SK-N-SH treated with all-trans-retinoic acid at 6 μM for 48 hours (cell line): ENCODE results near the gene MAPKAPK2.

Source experiments
- ATAC-seq: fragments of 200-7000 bp; cut with Tn5 transposase; 3 replicates; pipeline ENCODE4 v1.9.1; 2020; ENCODE audit warnings: mild to moderate bottlenecking, moderate library complexity
- ARNTL ChIP-seq: fragments of 450-650 bp; formaldehyde crosslinking; IDR thresholded peaks from 2 replicates; pipeline ENCODE4 v1.5.0; 2020; ENCODE audit warnings: low read depth, mild to moderate bottlenecking, moderate library complexity, borderline replicate concordance
- BACH2 ChIP-seq: fragments of 250-450 bp; sonication (Bioruptor Pico); IDR thresholded peaks from 2 replicates; pipeline ENCODE4 v1.9.0; 2021; ENCODE audit warnings: mild to moderate bottlenecking, borderline replicate concordance
- CSDC2 ChIP-seq: fragments of 250-450 bp; sonication (Bioruptor Pico); IDR thresholded peaks from 2 replicates; pipeline ENCODE4 v1.5.0; 2020; ENCODE audit warnings: mild to moderate bottlenecking, moderate library complexity
- CSRNP3 ChIP-seq: fragments of 250-450 bp; sonication (Bioruptor Pico); IDR thresholded peaks from 2 replicates; pipeline ENCODE4 v1.5.1; 2021; ENCODE audit warnings: mild to moderate bottlenecking, moderate library complexity
- ESRRG ChIP-seq: fragments of 250-450 bp; sonication (Bioruptor Pico); IDR thresholded peaks from 2 replicates; pipeline ENCODE4 v1.6.1; 2021; ENCODE audit warnings: mild to moderate bottlenecking
- ISL1 ChIP-seq: fragments of 250-450 bp; sonication (Bioruptor Pico); IDR thresholded peaks from 2 replicates; pipeline ENCODE4 v2.1.2; 2022; ENCODE audit warnings: mild to moderate bottlenecking, moderate library complexity
- OSR1 ChIP-seq: fragments of 250-450 bp; sonication (Bioruptor Pico); IDR thresholded peaks from 2 replicates; pipeline ENCODE4 v1.8.0; 2022; ENCODE audit warnings: moderate library complexity, mild to moderate bottlenecking, inconsistent platforms
- PATZ1 ChIP-seq: fragments of 250-450 bp; sonication (Bioruptor Pico); IDR thresholded peaks from 2 replicates; pipeline ENCODE4 v1.8.0; 2020; ENCODE audit warnings: mild to moderate bottlenecking, moderate library complexity, borderline replicate concordance
- POU6F1 ChIP-seq: fragments of 250-450 bp; sonication (Bioruptor Pico); IDR thresholded peaks from 2 replicates; pipeline ENCODE4 v1.8.0; 2021; ENCODE audit warnings: low read depth, mild to moderate bottlenecking, moderate library complexity, borderline replicate concordance
- PPARA ChIP-seq: fragments of 250-450 bp; sonication (Bioruptor Pico); IDR thresholded peaks from 2 replicates; pipeline ENCODE4 v1.5.0; 2020; ENCODE audit warnings: mild to moderate bottlenecking, borderline replicate concordance
- RARB ChIP-seq: fragments of 250-450 bp; sonication (Bioruptor Pico); IDR thresholded peaks from 2 replicates; pipeline ENCODE4 v1.8.0; 2021; ENCODE audit warnings: mild to moderate bottlenecking, moderate library complexity
- SNAI2 ChIP-seq: fragments of 250-450 bp; sonication (Bioruptor Pico); IDR thresholded peaks from 2 replicates; pipeline ENCODE4 v1.5.0; 2020; ENCODE audit warnings: mild to moderate bottlenecking, moderate library complexity
- TCF4 ChIP-seq: fragments of 250-450 bp; sonication (Bioruptor Pico); IDR thresholded peaks from 2 replicates; pipeline ENCODE4 v1.8.0; 2021; ENCODE audit warnings: mild to moderate bottlenecking, moderate library complexity, borderline replicate concordance
- TOX ChIP-seq: fragments of 250-450 bp; sonication (Bioruptor Pico); IDR thresholded peaks from 2 replicates; pipeline ENCODE4 v1.8.0; 2021; ENCODE audit warnings: mild to moderate bottlenecking, moderate library complexity, borderline replicate concordance
- TSHZ2 ChIP-seq: fragments of 250-450 bp; sonication (Bioruptor Pico); IDR thresholded peaks from 2 replicates; pipeline ENCODE4 v1.5.0; 2020; ENCODE audit warnings: mild to moderate bottlenecking, moderate library complexity
- ZC3H10 ChIP-seq: fragments of 250-450 bp; sonication (Bioruptor Pico); IDR thresholded peaks from 2 replicates; pipeline ENCODE4 v1.5.1; 2021; ENCODE audit warnings: mild to moderate bottlenecking, moderate library complexity
- ZFP30 ChIP-seq: fragments of 450-650 bp; formaldehyde crosslinking; IDR thresholded peaks from 2 replicates; pipeline ENCODE4 v1.5.0; 2022; ENCODE audit warnings: mild to moderate bottlenecking, moderate library complexity
- ZNF565 ChIP-seq: fragments of 450-650 bp; formaldehyde crosslinking; conservative IDR thresholded peaks from 2 replicates; pipeline ENCODE4 v1.5.0; 2020; ENCODE audit warnings: low read depth, mild to moderate bottlenecking, moderate library complexity
- ZNF70 ChIP-seq: fragments of 450-650 bp; formaldehyde crosslinking; IDR thresholded peaks from 2 replicates; pipeline ENCODE4 v1.5.0; 2020; ENCODE audit warnings: mild to moderate bottlenecking, moderate library complexity
- ZNF8 ChIP-seq: fragments of 450-650 bp; formaldehyde crosslinking; IDR thresholded peaks from 2 replicates; pipeline ENCODE4 v1.5.0; 2020; ENCODE audit warnings: mild to moderate bottlenecking, moderate library complexity

MAPKAPK2 gene

GRCh38 chr1:206660136-206660535 lies 24.6 kb upstream of the MAPKAPK2 start:
- TF ChIP-seq TSHZ2 (CRISPR knock-in tag) (no peak), ESRRG (CRISPR knock-in tag) (no peak), CSRNP3 (CRISPR knock-in tag) (no peak), ARNTL (no peak), ZNF565 (CRISPR knock-in tag) (no peak), CSDC2 (CRISPR knock-in tag) (no peak), PATZ1 (CRISPR knock-in tag) (no peak), OSR1 (CRISPR knock-in tag) (no peak), ISL1 (CRISPR knock-in tag) (no peak), PPARA (CRISPR knock-in tag) (no peak), RARB (CRISPR knock-in tag) (no peak), ZNF8 (no peak)
- TF ChIP-seq, all 23 proteins: peak for 0
- no peak for ATAC-seq

GRCh38 chr1:206661161-206661820 lies 23.4 kb upstream of the MAPKAPK2 start:
- TF ChIP-seq PPARA (CRISPR knock-in tag) (no peak), ZFP30 (no peak), ARNTL (no peak), BACH2 (no peak), TCF4 (CRISPR knock-in tag) (no peak), ZNF70 (CRISPR knock-in tag) (no peak), ZNF8 (no peak), TOX (CRISPR knock-in tag) (no peak), TSHZ2 (CRISPR knock-in tag) (no peak), OSR1 (CRISPR knock-in tag) (no peak)
- TF ChIP-seq, all 23 proteins: peak for 0
- ATAC-seq = no peak

- ATAC-seq = no peak
- TF ChIP-seq ZNF565 (CRISPR knock-in tag) = no peak
- TF ChIP-seq ZC3H10 (CRISPR knock-in tag) = no peak
- TF ChIP-seq ESRRG (CRISPR knock-in tag) = no peak
- no peak for TF ChIP-seq ZFP30
- no peak for TF ChIP-seq POU6F1
- TF ChIP-seq SNAI2 (CRISPR knock-in tag) = no peak
- no peak for TF ChIP-seq TSHZ2 (CRISPR knock-in tag)
- TF ChIP-seq PPARA (CRISPR knock-in tag) = no peak
- no peak for TF ChIP-seq PATZ1 (CRISPR knock-in tag)
- TF ChIP-seq TOX (CRISPR knock-in tag) = no peak
- TF ChIP-seq ARNTL = no peak
Measured at GRCh38 chr1:206662396-206663092, 22.2 kb upstream of the MAPKAPK2 start.
